HG02642 (cell line): ENCODE data around the gene EPHA2.

Experiments
- ATAC-seq: cut with Tn5 transposase; IDR thresholded peaks from one replicate; pipeline ENCODE4 v1.9.1; 2021; ENCODE audit warnings: mild to moderate bottlenecking; ENCODE audit not compliant: unreplicated experiment, poor library complexity

EPHA2 gene

GRCh38 chr1:16184557-16185303 lies 28.9 kb upstream of the EPHA2 start:
- no peak for ATAC-seq

DNA sequence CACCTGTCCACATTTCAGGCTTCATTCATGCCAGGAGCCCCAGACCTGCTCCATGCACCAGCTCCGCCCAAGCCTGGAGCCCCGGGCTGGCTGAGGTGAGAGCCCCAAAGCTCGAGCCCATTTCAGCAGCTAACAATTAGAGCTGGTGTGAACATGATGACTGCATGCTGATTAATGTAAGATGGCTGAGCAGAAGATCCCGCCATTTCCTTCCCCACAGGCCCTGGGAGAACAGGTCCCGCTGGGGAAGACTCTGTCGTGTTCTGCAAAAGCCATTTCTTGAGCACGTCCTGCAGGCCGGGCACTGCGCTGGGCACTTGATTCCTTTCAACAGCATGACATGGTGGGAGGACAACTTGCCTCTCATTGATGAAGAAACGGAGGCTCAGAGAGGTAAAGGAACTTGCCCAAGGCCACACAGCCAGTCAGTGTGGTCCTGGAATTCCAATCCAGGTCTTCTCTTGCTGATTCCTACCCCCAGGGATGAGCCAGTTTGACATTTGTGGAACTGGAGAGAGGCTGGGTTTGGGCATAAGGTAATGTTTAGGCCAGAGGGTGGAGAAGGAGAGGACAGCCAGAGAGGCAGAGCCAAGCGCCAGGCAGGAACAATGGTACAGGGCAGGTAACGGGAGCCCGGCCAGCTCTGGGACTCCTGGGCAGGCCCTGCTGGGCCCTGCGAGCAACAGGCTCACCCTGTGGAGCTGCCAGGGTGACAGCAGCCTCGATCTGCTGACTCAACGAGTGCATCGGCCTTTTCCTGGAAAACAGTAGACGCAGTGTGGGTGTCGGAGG lies 28.1 kb upstream of the EPHA2 start:
- ATAC-seq, result no peak

DNA sequence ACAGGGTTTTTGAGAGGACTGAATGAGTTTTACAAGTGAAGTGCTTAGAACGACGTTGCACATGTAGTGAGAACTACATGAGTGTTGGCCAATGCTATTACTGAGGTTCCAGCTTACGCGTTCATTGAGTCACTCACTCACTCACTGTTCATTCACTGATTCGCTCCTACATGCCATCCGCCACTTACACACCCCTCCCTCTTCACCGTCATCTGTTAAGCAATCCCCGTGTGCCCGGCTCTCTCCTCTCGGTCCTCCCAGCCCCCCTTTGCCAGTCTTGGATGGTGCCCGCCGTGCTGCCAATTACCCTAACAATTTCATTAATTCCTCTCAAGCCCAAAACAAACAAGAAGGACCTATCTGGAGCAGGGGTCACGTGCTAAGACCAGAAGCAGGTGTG lies 27.3 kb upstream of the EPHA2 start:
- ATAC-seq, result no peak

DNA sequence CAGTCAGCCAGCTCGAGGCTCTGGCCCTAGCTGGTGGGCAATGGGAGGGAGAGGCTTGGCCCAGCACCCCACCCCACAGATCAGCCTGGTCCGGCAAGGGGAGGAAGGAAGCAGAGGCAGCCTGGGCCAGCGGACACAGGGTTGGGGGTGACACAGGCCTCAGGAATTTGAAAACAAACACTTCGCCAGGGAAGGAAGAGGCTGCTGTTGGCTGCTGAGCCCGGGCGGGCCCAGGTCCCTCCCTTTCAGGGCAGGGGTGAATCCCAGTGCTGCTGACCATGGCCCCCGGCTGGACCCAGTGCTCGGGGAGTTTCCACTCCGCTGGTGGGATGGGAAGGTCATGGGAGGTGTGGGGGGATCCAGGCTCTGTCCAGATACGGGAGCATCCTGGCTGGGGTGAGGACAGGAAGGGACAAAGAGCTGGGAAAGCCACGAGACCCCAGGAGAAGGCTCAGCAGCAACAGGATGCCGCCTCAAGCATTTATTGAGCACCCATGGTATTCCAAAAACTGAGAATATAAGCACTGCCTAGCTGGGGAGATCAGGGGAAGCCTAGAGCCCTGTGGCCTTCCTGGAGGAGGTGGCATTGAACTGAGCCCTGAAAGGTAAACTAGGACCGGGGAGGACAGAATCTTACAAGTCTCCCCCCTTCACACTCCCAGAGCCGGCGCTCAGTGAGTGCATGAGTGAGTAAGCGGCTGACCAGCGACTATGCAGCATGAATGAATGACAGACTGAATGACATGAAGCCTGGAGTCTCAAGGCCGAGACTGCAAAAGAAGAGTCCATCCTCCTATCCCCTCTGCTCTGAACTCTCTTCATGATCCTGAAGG lies 26.2 kb upstream of the EPHA2 start:
- ATAC-seq, result no peak

DNA sequence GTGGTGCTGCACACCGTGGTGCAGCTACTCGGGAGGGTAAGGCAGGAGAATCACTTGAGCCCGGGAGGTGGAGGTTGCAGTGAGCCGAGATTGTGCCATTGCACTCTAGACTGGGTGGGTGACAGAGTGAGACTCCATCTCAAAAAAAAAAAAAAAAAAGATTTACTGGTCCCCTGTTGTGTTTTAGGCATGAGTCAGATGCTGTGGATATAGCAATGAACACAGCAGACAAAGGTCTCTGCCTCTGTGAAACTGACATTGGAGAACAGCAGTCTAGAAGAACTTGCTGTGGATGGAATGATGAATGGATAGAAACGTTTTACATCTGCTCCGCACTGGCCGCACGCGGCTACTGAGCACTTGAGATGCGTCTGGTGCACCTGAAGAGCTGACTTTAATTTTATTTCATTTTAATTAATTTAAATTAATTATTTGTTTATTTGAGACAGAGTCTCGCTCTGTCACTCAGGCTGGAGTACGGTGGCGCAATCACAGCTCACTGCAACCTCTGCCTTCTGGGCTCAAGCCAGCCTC lies 24.5 kb upstream of the EPHA2 start:
- no peak for ATAC-seq

DNA sequence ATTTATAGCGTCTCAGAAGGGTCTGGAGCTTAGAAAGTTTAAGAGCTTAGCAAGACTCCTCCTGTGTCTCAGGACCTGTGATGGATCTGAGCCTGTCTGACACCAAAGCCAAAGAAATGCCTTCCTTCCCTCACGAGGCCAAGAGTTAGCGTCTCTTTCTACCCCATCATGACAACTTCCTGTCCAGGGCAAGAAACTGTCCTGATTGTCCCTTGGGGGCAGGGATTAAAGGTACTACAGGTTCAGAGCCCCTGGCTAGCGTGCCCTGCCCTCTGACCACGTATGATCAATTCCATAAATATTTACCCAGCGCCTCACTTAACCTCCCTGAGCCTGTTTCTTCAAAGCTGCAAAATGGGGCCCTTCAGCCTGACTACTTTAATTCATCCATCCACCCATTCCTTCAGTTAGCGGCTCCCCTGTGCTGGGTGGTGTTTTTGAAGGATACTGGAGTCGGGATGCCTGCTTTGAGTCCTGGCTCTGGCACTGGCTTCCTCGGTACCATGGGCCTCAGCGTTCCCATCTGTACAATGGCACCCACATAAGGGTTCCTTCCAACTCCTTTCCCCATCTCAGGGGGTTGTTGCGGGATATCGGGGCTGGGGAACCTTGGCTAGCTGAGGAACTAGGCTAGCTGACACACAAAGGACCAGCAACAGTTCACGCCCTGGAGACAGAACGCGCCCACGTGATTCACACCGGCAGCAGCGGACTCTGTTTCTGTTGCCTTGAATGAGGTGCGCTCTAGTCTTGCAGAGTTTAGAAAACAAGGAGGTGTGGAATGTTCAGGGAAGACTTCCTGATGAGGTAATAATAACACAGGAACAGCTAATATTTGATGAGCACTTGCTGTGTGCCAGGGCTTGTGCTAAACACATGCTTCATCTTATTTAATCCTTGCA lies 23.0 kb upstream of the EPHA2 start:
- no peak for ATAC-seq

- no peak for ATAC-seq
Observed at GRCh38 chr1:16177306-16177705, 21.4 kb upstream of the EPHA2 start.

DNA sequence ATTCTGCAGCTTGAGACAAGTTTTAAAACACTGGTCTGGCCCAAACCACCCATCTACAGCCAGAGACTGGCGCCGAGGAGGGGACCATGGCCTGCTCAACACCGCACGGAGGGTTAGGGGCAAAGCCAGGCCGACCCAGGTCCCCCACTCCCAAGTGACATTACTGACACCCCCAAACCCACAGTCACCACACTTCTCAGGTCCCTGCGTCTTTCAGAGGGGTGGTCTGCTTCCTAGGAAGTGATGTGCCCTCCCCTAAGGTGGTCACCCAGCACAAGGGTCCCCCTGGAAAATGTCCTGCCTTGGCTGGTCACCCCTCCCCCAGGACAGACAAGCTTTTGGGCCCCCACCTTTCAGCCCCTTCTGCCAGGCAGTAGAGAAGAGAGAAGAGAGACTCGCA lies 20.8 kb upstream of the EPHA2 start:
- ATAC-seq, result no peak

DNA sequence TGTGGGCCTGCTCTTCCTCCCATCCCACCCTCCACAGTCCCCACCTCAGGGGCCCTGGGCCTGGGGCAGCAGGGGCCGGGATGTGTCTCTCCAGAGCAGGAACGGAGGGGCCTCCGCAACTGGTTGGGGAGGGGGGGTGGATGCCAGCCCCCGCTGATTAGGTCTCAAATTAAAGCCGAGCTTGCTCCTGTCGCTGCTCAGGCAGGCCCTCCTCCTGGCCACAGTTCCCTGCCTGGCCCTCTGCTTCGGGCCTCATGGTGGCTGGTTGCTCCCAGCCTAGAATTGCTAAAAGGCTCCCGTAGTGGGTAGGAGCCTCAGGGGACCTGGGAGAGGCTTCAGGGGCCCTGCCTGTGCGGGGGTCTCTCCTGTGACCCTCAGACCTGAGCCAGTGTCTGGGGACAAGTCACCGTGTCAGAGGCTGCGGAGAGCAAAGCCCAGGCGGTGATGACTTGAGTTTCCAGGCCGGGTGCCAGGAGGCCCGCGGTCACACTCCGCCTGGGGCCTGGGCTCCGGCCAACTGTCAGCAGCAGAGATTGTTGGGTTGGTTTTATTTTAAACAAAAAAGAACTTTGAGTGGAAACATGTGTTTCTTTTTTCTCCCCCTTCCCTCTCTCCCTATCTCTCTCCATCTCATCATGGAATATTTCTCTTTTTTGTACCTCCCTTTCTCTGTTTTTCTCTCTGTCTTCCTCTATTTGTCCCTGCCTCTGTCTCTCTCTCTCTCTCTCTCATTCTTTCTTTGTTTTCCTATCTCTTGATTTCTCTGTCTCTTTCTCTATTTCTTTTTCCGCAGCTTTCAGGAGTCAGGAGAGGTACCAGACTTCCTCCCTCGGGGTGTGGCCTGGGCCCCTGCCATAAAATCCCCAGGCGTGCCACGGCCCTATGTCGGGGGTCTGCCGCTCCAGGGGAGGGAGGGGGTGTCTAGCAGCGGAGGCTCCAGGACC lies 20.0 kb upstream of the EPHA2 start:
- no peak for ATAC-seq

GRCh38 chr1:16174886-16175598 lies 19.2 kb upstream of the EPHA2 start:
- no peak for ATAC-seq

DNA sequence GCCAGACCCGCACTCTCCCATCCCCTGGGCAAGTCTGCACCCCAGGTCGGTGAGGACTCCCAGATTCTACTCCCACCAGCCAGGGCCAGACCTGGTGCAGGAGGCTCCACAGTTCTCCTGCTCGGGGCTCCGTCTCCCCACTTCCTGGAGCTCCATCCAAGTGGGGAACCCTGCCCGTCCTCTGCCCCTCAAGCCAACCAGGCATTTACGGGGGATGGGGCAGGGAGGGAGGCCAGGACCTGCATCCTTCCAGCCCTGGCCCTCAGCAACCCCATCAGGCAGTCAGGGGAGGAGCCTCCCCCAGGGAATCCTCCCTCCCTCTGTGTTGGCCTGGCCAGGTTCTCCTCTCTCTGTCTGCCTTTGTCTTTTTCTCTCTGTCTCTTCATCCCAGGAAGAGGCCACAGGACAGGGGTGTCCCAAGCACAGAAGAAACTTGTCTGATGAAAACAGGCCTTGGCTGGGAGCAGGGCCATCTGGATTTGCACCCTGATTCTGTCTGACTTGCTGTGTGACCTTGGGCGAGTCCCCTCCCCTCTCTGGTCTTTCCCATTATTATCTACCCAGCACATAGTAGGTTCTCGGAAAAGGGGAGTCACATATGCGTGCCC lies 18.5 kb upstream of the EPHA2 start:
- no peak for ATAC-seq

GRCh38 chr1:16173447-16174260 lies 17.8 kb upstream of the EPHA2 start:
- ATAC-seq, result no peak

DNA sequence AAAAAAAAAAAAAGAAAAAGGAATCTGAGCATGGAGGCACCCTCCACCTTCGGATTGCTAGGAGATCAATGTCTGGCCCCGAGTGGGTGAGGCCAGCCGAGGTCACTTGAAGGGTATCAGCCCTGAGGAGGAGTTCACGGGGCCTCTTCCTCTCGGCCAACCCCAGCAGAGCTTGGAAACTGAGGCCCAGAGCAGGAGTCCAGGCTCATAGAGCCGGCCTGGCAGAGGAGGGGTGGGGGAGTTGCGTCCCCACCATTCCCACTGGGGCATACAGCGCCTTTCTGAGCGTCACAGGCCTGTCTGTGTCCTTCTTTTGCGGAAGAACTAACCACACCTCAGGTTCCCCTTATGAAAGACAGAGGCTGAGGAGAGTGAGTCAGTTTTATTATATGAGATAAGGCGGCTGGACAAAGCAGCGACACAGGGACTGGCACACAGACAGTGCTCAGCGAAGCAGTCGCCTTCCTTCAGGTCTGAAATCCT lies 17.1 kb upstream of the EPHA2 start:
- no peak for ATAC-seq

GRCh38 chr1:16172218-16172830 lies 16.5 kb upstream of the EPHA2 start:
- no peak for ATAC-seq

GRCh38 chr1:16171314-16172151 lies 15.7 kb upstream of the EPHA2 start:
- ATAC-seq, result no peak
